MM.1S (cell line): ENCODE measurements around the gene PRDX2.

ENCODE experiments used
- EZH2 ChIP-seq: fragments of 300-600 bp; sonication (generic); optimal IDR thresholded peaks from 2 replicates; pipeline ENCODE3; 2017; ENCODE audit warnings: low read depth, mild to moderate bottlenecking, antibody characterized with exemption, low read length, mixed read lengths
- EZH2phosphoT487 ChIP-seq: fragments of 300-600 bp; sonication (generic); IDR thresholded peaks from 2 replicates; pipeline ENCODE4 v1.6.1; 2018; ENCODE audit warnings: antibody characterized with exemption, low read length
- TF ChIP-seq, protein P1 (sequence below): fragments of 300-600 bp; sonication (generic); IDR thresholded peaks from 2 replicates; pipeline ENCODE4 v1.5.1; 2016; ENCODE audit warnings: antibody characterized with exemption, low read length, mixed read lengths

DNA sequence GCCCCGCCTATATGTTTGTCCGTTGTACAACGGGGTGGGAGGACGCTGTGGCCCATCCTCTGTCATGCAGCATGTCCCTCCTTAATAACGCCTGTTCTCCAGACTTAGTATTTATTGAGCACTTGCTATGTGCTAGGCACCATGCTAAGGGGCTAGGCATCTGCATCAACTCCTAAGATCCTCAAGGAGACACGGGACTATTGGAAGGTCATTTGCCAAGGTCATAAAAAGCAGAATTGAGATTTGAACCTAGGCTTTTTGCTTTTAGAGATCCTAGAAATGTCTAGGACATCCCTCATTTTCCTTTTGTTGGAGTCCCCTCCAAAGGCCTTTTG lies 34.9 kb upstream of the PRDX2 start:
- TF ChIP-seq, protein P1, sequence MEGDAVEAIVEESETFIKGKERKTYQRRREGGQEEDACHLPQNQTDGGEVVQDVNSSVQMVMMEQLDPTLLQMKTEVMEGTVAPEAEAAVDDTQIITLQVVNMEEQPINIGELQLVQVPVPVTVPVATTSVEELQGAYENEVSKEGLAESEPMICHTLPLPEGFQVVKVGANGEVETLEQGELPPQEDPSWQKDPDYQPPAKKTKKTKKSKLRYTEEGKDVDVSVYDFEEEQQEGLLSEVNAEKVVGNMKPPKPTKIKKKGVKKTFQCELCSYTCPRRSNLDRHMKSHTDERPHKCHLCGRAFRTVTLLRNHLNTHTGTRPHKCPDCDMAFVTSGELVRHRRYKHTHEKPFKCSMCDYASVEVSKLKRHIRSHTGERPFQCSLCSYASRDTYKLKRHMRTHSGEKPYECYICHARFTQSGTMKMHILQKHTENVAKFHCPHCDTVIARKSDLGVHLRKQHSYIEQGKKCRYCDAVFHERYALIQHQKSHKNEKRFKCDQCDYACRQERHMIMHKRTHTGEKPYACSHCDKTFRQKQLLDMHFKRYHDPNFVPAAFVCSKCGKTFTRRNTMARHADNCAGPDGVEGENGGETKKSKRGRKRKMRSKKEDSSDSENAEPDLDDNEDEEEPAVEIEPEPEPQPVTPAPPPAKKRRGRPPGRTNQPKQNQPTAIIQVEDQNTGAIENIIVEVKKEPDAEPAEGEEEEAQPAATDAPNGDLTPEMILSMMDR, result no peak
- TF ChIP-seq EZH2 (no peak), EZH2phosphoT487 (no peak)
